Fibroblast of the conjunctiva (primary cell): ENCODE measurements around the gene KRT14.
"Not testable (repeated sequence)": the region's sequence is repeated elsewhere in the genome, so short reads cannot be mapped to it uniquely, and the experiment has no call there.

Experiments
- DNase-seq: peaks from one replicate; pipeline ENCODE4 v3.0.0-alpha.2; 2010; ENCODE audit warnings: low read depth

KRT14 gene

GRCh38 chr17:41606930-41607329, 20.2 kb upstream of the KRT14 start:
- not testable (repeated sequence) for DNase-seq

GRCh38 chr17:41602524-41602923, 15.8 kb upstream of the KRT14 start:
- DNase-seq: no peak

GRCh38 chr17:41600318-41600717, 13.6 kb upstream of the KRT14 start:
- DNase-seq: no peak

GRCh38 chr17:41599680-41600079, 13.0 kb upstream of the KRT14 start:
- DNase-seq: no peak

GRCh38 chr17:41595585-41595984, 8.9 kb upstream of the KRT14 start:
- no peak for DNase-seq

- no peak for DNase-seq
These were observed 7.7 kb upstream of the KRT14 start for GRCh38 chr17:41594363-41594915.

- no peak for DNase-seq
These were observed 6.7 kb upstream of the KRT14 start for GRCh38 chr17:41593306-41593981.

GRCh38 chr17:41592601-41593305, 6.1 kb upstream of the KRT14 start:
- no peak for DNase-seq

GRCh38 chr17:41589301-41589700, 2.6 kb upstream of the KRT14 start:
- no peak for DNase-seq

GRCh38 chr17:41588126-41588810, 1.6 kb upstream of the KRT14 start:
- no peak for DNase-seq

DNA sequence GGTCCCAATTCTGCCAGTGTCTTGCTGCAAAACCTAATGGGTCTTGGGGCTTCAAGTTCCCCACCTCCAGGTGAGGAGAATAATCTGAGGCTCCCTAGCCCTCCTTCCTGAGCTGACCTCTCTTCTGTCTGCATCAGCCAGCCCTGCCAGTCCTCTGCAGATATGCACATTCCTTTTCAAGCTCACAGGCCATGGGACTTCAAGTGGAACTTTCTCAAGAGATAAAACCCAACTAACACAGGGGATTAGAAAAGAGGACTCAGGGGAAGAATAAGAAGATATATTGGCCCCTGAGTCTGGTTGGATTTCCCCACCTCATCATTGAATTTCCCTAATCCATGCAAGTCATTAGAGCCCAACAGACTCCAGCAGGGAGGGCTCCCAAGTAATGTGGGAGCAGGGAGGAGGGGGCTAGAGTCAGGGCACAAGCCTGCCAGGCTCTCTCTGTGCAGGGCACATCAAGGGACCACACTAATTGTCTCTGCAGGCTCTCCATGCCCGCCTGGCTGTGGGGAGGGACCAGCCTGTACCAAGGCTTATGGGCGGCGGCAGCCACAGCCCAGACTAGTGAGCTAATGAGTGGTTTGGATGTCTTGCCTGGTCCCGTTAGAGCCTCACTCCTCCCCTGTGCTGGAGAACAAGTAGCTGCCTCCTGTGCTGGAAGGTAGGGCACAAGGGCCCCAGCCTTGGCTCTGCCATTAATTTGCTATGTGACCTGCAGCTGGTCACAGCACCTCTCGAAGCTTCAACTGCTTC, 1.2 kb downstream of the KRT14 start:
- no peak for DNase-seq

DNA sequence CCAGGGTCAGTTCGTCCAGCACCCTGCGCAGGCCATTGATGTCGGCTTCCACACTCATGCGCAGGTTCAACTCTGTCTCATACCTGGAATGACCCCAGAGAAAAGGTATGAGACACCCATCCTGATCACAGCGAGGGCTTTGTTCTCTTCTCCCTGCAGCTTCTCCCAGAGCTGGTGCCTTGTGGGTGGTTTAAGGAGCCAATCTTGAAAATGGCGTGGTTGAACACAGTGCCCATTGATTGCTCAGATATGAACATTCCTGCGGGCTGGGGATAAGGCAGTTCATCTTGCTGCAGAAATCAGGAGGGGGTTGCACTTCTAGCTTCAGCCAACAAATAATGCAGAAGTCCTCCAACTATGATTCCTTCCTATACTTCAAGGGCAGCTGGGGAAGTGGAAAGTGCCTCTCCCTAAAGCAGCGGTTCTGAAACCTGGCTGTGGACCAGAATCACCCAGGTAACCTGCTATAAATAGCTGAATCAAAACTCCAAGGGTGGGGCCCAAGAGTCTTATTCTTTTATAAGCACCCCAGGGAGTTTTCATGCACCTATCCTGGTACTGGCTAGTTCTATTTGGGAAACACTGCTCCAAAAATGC, 2.3 kb downstream of the KRT14 start:
- DNase-seq: not testable (repeated sequence)

DNA sequence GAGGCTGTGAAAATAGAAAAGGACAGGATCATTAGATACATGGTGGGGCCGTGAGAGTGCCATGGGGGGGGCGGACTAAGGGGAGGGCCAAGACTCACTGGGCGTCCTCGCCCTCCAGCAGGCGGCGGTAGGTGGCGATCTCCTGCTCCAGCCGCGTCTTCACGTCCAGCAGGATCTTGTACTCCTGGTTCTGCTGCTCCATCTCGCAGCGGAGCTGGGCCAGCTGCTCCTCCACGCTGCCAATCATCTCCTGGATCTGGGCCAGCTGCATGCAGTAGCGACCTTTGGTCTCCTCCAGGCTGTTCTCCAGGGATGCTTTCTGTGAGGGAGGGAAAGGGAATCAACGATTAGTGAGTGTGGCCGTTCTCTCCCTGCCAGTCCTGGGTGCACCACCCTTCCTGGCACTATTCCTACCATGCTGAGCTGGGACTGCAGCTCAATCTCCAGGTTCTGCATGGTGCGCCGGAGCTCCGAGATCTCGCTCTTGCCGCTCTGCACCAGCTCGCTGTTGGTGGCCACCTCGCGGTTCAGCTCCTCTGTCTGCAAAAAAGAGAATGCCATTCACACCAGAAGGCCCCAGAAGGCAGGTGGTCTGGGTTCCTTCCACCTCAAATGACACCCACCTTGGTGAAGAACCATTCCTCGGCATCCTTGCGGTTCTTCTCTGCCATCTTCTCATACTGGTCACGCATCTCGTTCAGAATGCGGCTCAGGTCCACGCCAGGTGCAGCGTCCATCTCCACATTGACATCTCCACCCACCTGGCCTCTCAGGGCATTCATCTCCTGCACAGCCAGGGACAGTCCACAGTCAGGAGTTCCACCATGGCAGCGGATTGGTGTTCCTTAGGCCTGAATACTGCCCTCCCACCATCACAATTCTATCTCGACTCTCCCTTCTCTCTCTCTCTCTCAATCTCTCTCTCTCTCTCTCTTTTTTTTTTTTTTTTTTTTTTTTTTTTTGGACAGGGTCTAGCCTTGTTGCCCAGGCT, 3.3 kb downstream of the KRT14 start:
- DNase-seq: no peak

DNA sequence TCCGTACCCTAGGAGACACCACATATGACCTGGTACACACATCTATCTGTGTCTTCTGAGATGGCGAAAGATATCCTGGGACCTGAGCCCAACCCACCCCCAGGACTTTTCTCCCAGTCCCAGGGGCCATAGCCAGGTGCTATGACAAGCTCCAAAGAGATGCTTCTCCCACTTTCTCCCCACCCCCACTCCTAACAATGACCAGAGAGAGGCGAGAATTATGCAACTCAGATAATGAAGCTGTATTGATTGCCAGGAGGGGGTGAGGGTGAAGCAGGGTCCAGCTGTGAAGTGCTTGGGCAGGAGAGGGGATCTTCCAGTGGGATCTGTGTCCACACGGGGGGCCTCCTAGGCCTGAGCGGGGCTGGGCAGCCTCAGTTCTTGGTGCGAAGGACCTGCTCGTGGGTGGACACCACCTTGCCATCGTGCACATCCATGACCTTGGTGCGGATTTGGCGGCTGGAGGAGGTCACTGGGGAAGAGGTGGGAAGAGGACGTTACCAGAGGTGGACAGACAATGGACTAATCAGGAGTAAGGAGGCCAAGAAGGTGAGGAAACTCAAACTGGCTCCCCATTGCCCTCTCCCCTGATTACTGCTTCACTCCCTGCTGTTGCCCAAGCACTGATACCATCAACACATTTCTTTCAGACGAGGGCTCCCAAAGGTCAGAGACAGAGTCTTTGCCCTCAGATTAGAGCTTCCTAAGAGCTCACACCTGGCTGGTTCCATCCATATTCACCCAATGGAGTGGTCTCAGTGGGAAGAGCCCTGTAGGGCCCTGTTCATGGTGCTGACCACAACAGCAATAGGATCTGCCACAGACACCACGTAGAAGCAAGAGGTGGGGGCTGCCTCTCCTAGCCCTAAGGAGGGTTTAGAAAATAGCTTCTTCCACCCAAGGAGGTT, 4.4 kb downstream of the KRT14 start:
- DNase-seq: not testable (repeated sequence)

DNA sequence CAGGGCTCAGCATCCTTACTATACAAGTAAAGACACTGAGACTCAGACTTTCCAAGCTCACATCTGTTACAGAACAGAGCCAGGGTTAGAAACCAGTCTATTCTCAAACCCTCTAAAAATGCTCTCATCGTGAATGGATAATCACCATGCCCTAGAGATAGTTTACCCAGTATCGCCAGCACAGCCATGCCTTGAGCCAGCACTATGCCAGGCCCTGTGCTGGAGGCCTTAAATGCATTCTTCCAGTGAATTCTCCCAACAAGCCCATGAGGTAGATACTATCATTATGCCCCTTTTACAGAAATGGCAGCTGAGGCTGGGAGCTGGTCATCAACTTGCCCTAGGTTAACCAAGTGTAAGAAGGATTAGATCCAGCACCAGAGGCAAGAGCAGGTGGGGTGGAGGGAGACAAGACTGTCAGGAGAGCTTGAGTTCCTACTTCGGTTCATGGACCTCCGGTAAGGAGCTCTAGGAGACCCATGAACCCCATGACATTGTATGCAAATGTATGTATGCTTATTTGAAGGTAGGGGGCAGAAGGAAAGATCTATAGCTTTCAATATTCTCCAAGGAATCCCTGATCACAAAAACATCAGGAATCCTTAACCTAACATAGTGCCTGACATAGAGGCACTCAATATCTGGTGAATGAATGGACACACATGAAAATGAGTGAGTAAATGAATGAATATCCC, 5.2 kb downstream of the KRT14 start:
- DNase-seq: no peak

DNA sequence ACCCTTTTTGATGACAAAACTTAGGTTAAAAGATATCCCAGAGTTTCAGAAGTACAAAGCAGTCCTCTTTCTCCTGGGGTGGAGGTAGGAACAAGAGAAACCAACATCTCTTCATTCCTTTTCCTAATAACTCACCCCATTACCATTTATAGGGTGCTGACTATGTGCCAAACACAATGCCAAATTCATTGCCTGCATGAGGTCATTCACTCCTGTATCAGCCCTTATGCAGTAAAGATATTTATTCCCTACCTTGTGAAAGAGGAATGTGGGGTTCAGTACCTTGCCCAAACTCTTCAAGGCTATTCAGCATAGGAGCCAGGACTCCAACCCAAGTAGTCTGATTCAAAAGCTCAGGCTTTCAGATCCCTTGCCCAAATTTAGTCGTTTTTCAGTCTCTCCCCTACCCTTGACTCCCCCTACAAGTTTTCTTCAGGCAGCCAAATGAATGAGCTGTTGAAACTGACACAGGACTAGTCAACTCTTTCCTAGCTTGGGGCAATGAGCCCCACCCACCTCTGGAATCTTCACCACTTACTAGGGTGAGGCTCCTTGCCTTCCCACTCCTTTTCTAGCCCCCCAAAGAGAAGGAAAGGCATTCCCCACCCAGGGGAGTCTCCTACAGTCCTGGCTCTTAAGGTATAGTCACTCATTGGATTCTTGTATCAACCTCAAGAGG, 5.9 kb downstream of the KRT14 start:
- no peak for DNase-seq

- DNase-seq: no peak
These were observed 6.5 kb downstream of the KRT14 start for GRCh38 chr17:41580244-41580575.

DNA sequence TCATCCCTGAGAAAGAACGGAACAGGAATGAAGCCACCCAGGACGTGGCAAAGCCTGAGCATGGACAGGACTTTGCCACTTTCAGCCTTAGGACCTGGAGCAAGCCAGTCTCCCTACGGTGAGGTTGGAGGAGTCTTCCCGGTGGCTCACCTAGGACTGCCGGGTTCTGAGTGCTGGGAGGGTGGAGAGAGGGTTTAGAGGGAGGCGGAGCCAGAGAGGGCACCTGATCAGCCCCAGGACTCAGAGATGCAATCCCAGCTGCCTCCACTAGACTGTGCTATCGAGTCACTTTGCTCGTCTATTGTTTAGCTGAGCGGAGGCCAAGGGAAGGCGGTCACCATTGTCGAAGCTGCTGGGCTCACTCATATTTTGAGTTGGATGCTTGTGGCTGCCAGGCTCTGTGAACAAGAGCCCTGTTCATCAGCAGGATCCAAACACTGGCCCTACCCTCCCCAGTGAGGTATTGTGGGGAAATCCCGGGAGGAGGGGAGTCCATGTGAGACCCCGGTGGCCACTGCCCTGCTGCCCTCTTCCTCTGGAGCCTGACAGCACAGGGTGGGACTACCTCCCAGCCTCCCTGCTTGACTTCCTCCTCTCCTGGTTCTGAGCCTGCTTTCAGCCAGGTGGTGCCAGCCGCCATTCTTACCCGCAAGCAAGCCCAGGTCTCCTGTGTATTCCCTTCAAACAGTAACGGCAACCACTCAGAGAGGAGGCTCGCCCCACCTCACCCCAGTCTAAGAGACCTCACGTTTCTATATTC, 7.0 kb downstream of the KRT14 start:
- DNase-seq: peak; percentile 38
